ENCODE measurements around the gene C1QTNF5.

- TF ChIP-seq CTCF (IDR thresholded peaks at IDR 0.05): no peak
- TF ChIP-seq HDAC2 (IDR thresholded peaks at IDR 0.05): no peak
- TF ChIP-seq BHLHE40 (IDR thresholded peaks at IDR 0.05; ENCODE audit: low read depth, low read length): no peak
- TF ChIP-seq ZFP36 (IDR thresholded peaks at IDR 0.05; ENCODE audit: borderline replicate concordance, partially characterized antibody): no peak
- no peak for TF ChIP-seq RAD21 (conservative IDR thresholded peaks at IDR 0.05 in 1 of 2, IDR thresholded peaks at IDR 0.05 in 1 of 2)
- TF ChIP-seq EHMT2 (IDR thresholded peaks at IDR 0.05; ENCODE audit: low read depth): no peak
- no peak for TF ChIP-seq MYC (IDR thresholded peaks at IDR 0.05; ENCODE audit: borderline replicate concordance, low read length)
- no peak for TF ChIP-seq MAX (IDR thresholded peaks at IDR 0.05)
- TF ChIP-seq PHF8 (IDR thresholded peaks at IDR 0.05; ENCODE audit: borderline replicate concordance, low read depth): no peak
Observed at GRCh38 chr11:119373059-119373920, 32.6 kb upstream of the C1QTNF5 start.
